ENCODE measurements around the gene LAGE3.

LAGE3 gene

GRCh38 chrX:154473683-154474082 lies 5.4 kb downstream of the LAGE3 start:
- no peak for DNase-seq

- no peak for DNase-seq
These were observed 6.1 kb downstream of the LAGE3 start for GRCh38 chrX:154472685-154473632.

- DNase-seq = no peak
These were observed 7.0 kb downstream of the LAGE3 start for GRCh38 chrX:154471839-154472684.

GRCh38 chrX:154470914-154471568 lies 8.0 kb downstream of the LAGE3 start:
- no peak for DNase-seq

- DNase-seq = no peak
These were observed 8.6 kb downstream of the LAGE3 start for GRCh38 chrX:154470434-154470833.

GRCh38 chrX:154469880-154470279 lies 9.2 kb downstream of the LAGE3 start:
- no peak for DNase-seq

GRCh38 chrX:154469114-154469513 lies 10.0 kb downstream of the LAGE3 start:
- DNase-seq = no peak

GRCh38 chrX:154468217-154468616 lies 10.9 kb downstream of the LAGE3 start:
- no peak for DNase-seq

GRCh38 chrX:154467556-154467955 lies 11.5 kb downstream of the LAGE3 start:
- DNase-seq = no peak

- DNase-seq = no peak
These were observed 12.2 kb downstream of the LAGE3 start for GRCh38 chrX:154466907-154467306.

- no peak for DNase-seq
These were observed 13.0 kb downstream of the LAGE3 start for GRCh38 chrX:154466036-154466435.

GRCh38 chrX:154465601-154466000 lies 13.5 kb downstream of the LAGE3 start:
- DNase-seq = no peak

- DNase-seq = no peak
These were observed 14.2 kb downstream of the LAGE3 start for GRCh38 chrX:154464806-154465365.

- DNase-seq = no peak
These were observed 15.4 kb downstream of the LAGE3 start for GRCh38 chrX:154463611-154464220.

- DNase-seq = no peak
These were observed 16.7 kb downstream of the LAGE3 start for GRCh38 chrX:154462396-154462795.

- no peak for DNase-seq
These were observed 18.8 kb downstream of the LAGE3 start for GRCh38 chrX:154460326-154460725.

- DNase-seq = no peak
These were observed 19.2 kb downstream of the LAGE3 start for GRCh38 chrX:154459832-154460231.

GRCh38 chrX:154458954-154459778 lies 19.9 kb downstream of the LAGE3 start:
- peak; percentile 35 for DNase-seq

- peak; percentile 45 for DNase-seq
These were observed 20.7 kb downstream of the LAGE3 start, which contains the start of gene PLXNA3 for GRCh38 chrX:154458116-154458953. Gene PLXNA3, plus strand, starts transcription at chrX:154458281. Its CDS starts 1,903 bp downstream, at chrX:154460184.

GRCh38 chrX:154457491-154458115 lies 21.5 kb downstream of the LAGE3 start:
- peak; percentile 39 for DNase-seq

All from right hindlimb (tissue), 1 donor.